H1 (cell line): ENCODE data around the gene CHMP1B. TPM values are rescaled to one million over a fixed set of nuclear protein-coding genes. Genes with fewer than 3 reads are reported as not detected.

Source experiments
- CTBP2 ChIP-seq: IDR thresholded peaks from 2 replicates; pipeline ENCODE4 v1.7.0; 2011; ENCODE audit warnings: borderline replicate concordance, mild to moderate bottlenecking, moderate library complexity, mixed read lengths, low read length; ENCODE audit not compliant: insufficient read depth, insufficient read length
- RXRA ChIP-seq: IDR thresholded peaks from 2 replicates; pipeline ENCODE4 v1.6.1; 2011; ENCODE audit warnings: low read depth, mild to moderate bottlenecking, low read length, moderate library complexity; ENCODE audit not compliant: insufficient read depth
- TBP ChIP-seq: IDR thresholded peaks from 2 replicates; pipeline ENCODE4 v1.6.1; 2011; ENCODE audit warnings: low read depth, low read length, improper control_type of control experiment
- ZNF274 ChIP-seq: IDR thresholded peaks from 2 replicates; pipeline ENCODE4 v1.7.0; 2012; ENCODE audit warnings: low read length, borderline replicate concordance; ENCODE audit errors: extremely low read depth
- polyA plus RNA-seq, 7 experiments: library from polyadenylated mRNA; depleted of rRNA in 3 of 7; stranded (reverse) in 5 of 7; unstranded in 2 of 7; fragments of >200 nt in 5 of 7; fragments of 200-250 nt in 2 of 7; gene quantifications; 1 replicate in 5 of 7; 2 replicates in 1 of 7; 4 replicates in 1 of 7; pipeline versions ENCODE4 v1.2.1 to v1.2.3, GENCODE V29; 2011 to 2013; ENCODE audit warnings: missing spikeins in 2 of 7, mixed read lengths in 2 of 7
- total RNA-seq: library from RNA; stranded (reverse); fragmentation: NEBNext Ultra II Directional; extraction: Animal tissue kit (Norgen Biotek cat#: 25700); gene quantifications from 2 replicates; pipeline ENCODE4 v1.2.1, GENCODE V29; 2021

CHMP1B gene
- total and polyA plus RNA-seq, 2 of the 8 experiments (the other 6 are each of a cell fraction or from before 2014, with no cell fraction given) = 30.5 to 43.2 TPM

GRCh38 chr18:11877497-11878135, 26.4 kb downstream of the CHMP1B start (continued):
- TF ChIP-seq TBP = no peak
- no peak for TF ChIP-seq CTBP2
- TF ChIP-seq ZNF274 = no peak
- TF ChIP-seq RXRA = no peak
